Measurements from ENCODE around the gene SOD2. TPM values are rescaled to one million over a fixed set of nuclear protein-coding genes. Genes with fewer than 3 reads are reported as not detected.
A peak's percentile ranks its signal among the peaks of the same experiment; 100 is the strongest.
"Not testable (repeated sequence)": the region's sequence is repeated elsewhere in the genome, so short reads cannot be mapped to it uniquely, and the experiment has no call there.

Gene SOD2
- total RNA-seq, 1 donor from 2014 or later: 73.1 TPM

DNA sequence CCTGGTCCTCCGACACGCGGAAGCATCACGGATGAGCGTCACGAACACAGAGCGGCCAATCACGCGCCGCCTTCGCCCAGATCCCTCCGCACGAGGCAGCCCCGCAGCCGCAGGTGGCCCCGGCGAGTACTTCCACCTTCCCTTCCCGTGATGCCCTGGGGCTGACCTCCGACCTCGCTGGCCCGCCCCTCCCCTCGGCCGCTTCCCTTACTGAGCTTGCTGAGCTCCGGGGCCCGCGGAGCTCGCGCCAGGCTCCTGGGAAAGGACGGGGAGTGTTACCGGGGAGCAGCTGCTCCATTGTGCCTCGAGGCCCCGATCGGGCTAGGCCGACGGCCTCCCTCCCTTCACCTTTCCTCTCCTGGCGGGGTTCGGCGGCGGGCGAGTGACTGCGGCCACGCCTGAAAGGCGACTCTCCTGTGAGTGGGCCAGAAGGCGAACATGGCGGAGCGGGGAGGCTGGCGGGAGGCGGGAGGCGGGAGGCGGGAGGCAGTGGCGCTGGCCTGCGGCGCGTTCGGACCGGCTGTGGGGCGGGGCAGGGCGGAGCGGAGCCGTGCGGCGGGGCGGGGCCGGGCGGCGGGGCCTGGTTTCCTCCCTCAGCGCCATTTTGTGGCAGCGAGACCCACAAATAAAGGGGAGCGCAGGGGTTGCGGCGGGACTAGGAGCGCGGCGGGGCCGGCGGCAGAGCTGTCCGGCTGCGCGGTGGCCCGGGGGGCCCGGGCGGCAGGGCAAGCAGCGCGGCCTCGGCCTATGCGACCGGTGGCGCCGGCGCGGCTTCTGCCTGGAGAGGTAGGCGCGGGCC, 34.1 kb upstream of the SOD2 start, which contains the start of gene WTAP:
Gene WTAP, plus strand, starts transcription at position 589 of the 799 bp plus-strand sequence. CDS start 8,760 bp downstream, outside the sequence.
- peak; percentile 97 for DNase-seq (ENCODE audit: extremely low spot score, unreplicated experiment)
- Mint-ChIP-seq H3K4me3 (ENCODE audit: unreplicated experiment) (peak within 1 kb of the TSS; percentile 94), H3K4me1 (ENCODE audit: unreplicated experiment) (peaks cover 43% of the 10 kb centered on the region), H3K27ac (ENCODE audit: unreplicated experiment) (peak within 1 kb of the TSS; percentile 98), H3K27me3 (ENCODE audit: unreplicated experiment) (no peaks in the 10 kb centered on the region), H3K36me3 (ENCODE audit: unreplicated experiment) (peaks cover 5% of the 10 kb centered on the region), H3K9me3 (ENCODE audit: unreplicated experiment) (no peaks in the 10 kb centered on the region)
- TF ChIP-seq, protein P1, sequence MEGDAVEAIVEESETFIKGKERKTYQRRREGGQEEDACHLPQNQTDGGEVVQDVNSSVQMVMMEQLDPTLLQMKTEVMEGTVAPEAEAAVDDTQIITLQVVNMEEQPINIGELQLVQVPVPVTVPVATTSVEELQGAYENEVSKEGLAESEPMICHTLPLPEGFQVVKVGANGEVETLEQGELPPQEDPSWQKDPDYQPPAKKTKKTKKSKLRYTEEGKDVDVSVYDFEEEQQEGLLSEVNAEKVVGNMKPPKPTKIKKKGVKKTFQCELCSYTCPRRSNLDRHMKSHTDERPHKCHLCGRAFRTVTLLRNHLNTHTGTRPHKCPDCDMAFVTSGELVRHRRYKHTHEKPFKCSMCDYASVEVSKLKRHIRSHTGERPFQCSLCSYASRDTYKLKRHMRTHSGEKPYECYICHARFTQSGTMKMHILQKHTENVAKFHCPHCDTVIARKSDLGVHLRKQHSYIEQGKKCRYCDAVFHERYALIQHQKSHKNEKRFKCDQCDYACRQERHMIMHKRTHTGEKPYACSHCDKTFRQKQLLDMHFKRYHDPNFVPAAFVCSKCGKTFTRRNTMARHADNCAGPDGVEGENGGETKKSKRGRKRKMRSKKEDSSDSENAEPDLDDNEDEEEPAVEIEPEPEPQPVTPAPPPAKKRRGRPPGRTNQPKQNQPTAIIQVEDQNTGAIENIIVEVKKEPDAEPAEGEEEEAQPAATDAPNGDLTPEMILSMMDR (IDR thresholded peaks at IDR 0.05): no peak

DNA sequence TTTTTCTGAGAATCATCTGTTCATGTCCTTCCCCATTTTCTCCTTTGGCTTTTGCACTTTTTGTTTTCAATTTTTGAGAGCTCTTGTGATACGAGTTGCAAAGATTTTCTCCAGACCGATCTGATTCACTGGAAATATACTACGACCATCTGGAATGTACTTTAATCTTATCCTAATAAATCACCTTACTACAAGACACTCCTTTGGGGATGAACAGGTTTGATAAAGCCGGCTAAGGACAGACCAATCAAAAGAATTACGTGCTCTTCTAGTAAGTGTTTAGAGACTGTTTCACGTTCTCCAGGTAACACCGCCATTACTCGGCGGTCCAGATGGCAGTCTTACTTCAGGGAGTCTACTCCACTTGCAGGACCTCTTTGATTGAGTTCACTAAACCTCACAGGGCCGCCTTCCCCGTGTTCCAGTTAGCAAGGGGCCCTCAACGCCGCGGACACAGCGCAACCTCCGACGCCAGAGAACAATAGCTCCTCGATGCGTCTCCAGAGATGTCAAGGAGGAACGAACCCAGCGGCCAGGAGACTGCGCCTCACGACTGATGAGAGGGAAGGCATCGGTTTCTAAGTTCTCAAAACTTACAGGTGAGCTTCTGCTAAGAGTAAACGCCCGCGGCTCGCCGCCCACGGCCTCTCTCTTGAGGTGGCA, 33.3 kb upstream of the SOD2 start:
- DNase-seq (ENCODE audit: extremely low spot score, unreplicated experiment): no peak
- Mint-ChIP-seq H3K4me3 (ENCODE audit: unreplicated experiment) (peak overlapping the region; percentile 94), H3K27me3 (ENCODE audit: unreplicated experiment) (no peaks in the 10 kb centered on the region), H3K27ac (ENCODE audit: unreplicated experiment) (peak overlapping the region; percentile 98), H3K9me3 (ENCODE audit: unreplicated experiment) (no peaks in the 10 kb centered on the region), H3K36me3 (ENCODE audit: unreplicated experiment) (peaks cover 5% of the 10 kb centered on the region), H3K4me1 (ENCODE audit: unreplicated experiment) (peaks cover 41% of the 10 kb centered on the region)
- TF ChIP-seq, protein P1 (IDR thresholded peaks at IDR 0.05): no peak

DNA sequence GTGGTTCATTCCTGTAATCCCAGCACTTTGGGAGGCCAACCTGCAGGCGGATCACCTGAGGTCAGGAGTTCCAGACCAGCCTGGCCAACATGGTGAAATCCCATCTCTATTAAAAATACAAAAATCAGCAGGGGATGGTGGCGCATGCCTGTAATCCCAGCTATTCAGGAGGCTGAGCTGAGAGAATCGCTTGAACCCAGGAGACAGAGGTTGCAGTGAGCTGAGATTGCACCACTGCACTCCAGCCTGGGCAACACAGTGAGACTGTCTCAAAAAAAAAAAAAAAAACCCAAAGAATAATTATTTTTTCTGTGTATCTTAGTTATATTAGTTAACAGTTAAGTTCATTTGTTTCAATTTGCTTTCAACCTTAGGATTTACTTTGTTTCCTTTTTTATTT, 32.2 kb upstream of the SOD2 start:
- H3K4me3 Mint-ChIP-seq (ENCODE audit: unreplicated experiment): peak overlapping the region; percentile 22
- peak overlapping the region; percentile 10 for H3K27ac Mint-ChIP-seq (ENCODE audit: unreplicated experiment)

DNA sequence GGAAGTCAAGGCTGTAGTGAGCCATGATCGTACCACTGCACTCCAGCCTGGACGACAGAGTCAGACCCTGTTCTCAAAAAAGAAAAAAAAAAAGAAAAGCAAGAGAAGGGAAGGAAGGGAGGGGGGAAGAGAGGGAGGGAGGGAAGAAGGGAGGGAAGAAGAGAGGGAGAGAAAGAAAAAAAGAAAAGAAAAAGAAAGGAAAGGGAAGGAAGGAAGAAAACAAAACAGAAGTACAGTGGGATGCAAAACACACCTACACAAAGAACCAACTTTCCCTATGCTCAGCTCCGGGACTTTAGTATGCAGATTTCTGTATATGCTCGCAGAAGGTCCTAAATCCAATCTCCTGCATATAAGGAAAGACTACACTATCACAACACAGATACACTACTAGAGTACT, 31.7 kb upstream of the SOD2 start:
- peaks cover 27% of the 10 kb centered on the region for H3K4me1 Mint-ChIP-seq (ENCODE audit: unreplicated experiment)
- H3K27me3 Mint-ChIP-seq (ENCODE audit: unreplicated experiment): no peaks in the 10 kb centered on the region
- TF ChIP-seq, protein P1 (IDR thresholded peaks at IDR 0.05): no peak
- no peaks in the 10 kb centered on the region for H3K36me3 Mint-ChIP-seq (ENCODE audit: unreplicated experiment)
- H3K4me3 Mint-ChIP-seq (ENCODE audit: unreplicated experiment): peak overlapping the region; percentile 22
- no peaks in the 10 kb centered on the region for H3K9me3 Mint-ChIP-seq (ENCODE audit: unreplicated experiment)
- H3K27ac Mint-ChIP-seq (ENCODE audit: unreplicated experiment): no peak overlapping the region
- DNase-seq (ENCODE audit: extremely low spot score, unreplicated experiment): no peak

More for the DNA sequence above, 32.2 kb upstream of the SOD2 start:
- not testable (repeated sequence) for H3K9me3 Mint-ChIP-seq (ENCODE audit: unreplicated experiment); H3K27me3 Mint-ChIP-seq (ENCODE audit: unreplicated experiment); H3K36me3 Mint-ChIP-seq (ENCODE audit: unreplicated experiment); DNase-seq (ENCODE audit: extremely low spot score, unreplicated experiment)
- H3K4me1 Mint-ChIP-seq (ENCODE audit: unreplicated experiment): peaks cover 31% of the 10 kb centered on the region

DNA sequence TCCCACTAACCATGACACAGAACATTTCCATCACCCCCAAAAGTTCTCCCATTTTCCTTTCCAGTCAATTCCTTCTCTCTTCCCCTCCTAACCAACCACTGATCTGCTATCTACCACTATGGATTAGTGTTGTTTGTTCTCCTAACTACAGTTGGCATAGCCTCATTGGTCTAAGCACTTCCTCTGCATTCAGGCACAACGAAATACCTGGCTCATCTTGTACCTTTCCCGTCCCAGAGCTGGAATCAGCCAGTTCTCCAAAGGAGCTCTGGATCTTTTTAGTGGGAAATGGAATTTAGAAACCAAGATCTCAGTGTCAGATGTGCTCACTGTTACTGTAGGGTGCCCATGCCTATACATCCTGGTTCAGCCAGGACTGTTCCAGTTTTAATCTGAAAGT, 30.2 kb upstream of the SOD2 start:
- Mint-ChIP-seq H3K36me3 (ENCODE audit: unreplicated experiment) (no peaks in the 10 kb centered on the region), H3K4me3 (ENCODE audit: unreplicated experiment) (no peak overlapping the region), H3K27ac (ENCODE audit: unreplicated experiment) (no peak overlapping the region), H3K4me1 (ENCODE audit: unreplicated experiment) (peaks cover 12% of the 10 kb centered on the region), H3K27me3 (ENCODE audit: unreplicated experiment) (no peaks in the 10 kb centered on the region), H3K9me3 (ENCODE audit: unreplicated experiment) (no peaks in the 10 kb centered on the region)
- no peak for DNase-seq (ENCODE audit: extremely low spot score, unreplicated experiment)
- TF ChIP-seq, protein P1 (IDR thresholded peaks at IDR 0.05): no peak

Data from osteocyte (in vitro differentiated cells).